NCI-H187 (cell line): ENCODE measurements around the gene HNRNPM.
A peak's percentile ranks its signal among the peaks of the same experiment; 100 is the strongest.
"Not testable (repeated sequence)": the region's sequence is repeated elsewhere in the genome, so short reads cannot be mapped to it uniquely, and the experiment has no call there.

ENCODE experiments used
- DNase-seq, 2 experiments: peaks; one replicate each; lab custom pipeline; 2025; lab: John Stamatoyannopoulos, UW

Gene HNRNPM

GRCh38 chr19:8513036-8513686 lies 68.4 kb downstream of the HNRNPM start:
- no peak for DNase-seq

DNA sequence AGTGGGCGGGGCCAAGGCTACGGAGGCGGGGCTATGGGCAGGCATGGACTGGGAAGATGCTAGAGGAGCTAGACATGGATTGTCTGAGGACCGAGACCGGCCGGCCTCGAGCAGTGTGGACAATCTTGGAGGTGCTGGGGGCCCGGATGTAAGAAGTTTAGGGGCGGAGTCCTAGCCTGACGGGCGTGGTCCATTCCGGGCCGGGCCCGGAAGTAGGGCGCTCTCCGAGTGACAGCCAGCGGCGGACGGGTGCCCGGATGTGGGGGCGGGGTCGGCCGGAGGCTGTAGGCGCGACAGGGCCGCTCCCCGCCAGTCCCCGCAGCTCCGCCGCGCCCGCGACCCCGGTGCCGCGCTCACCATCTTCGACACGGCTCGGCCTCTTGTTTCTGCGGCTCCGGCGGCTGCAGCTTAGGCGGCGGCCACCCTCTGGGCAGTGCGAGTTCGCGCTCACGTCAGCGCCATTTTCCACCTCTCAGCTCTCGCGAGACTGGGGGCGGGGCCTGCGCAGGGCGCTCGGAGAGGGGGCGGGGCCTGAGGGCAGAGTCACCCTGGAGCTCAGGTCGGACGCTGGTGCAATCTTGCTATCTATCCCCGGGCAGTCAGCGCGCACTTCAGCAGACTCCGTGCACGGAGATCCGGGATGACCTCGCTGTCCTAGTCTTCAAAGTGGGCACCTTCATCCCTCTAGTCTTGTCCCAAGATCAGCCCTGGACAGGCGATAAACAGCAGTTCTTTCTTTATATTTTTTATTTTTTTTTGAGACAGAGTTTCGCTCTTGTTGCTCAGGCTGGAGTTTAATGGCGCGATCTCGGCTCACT lies 69.1 kb downstream of the HNRNPM start, which contains the start of gene ZNF414:
Gene ZNF414 (minus strand): TSS at position 481 of the 818 bp plus-strand sequence. CDS start 121 bp downstream, at position 360.
- DNase-seq, result peak; percentile 84 to 90

- DNase-seq, result not testable (repeated sequence)
Measured at GRCh38 chr19:8514505-8515009, 69.8 kb downstream of the HNRNPM start.

GRCh38 chr19:8515317-8515716 lies 70.5 kb downstream of the HNRNPM start:
- no peak for DNase-seq

- no peak for DNase-seq
Measured at GRCh38 chr19:8517551-8518442, 73.0 kb downstream of the HNRNPM start.

GRCh38 chr19:8518536-8518935 lies 73.8 kb downstream of the HNRNPM start:
- DNase-seq, result no peak

DNA sequence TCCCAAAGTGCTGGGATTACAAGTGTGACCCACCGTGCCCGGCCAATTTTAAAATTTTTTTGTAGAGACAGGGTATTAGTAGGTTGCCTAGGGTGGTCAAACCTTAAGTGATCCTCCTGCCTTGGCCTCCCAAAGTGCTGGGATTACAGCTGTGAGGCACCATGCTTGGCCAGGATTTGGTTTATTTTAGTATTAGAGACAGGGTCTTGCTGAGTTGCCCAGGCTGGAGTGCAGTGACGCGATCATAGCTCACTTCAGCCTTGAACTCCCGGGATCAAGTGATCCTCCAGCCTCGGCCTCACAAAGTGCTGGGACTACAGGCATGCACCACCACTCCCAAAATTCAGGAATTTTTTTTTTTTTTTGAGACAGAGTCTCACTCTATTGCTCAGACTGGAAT lies 74.6 kb downstream of the HNRNPM start:
- no peak for DNase-seq

DNA sequence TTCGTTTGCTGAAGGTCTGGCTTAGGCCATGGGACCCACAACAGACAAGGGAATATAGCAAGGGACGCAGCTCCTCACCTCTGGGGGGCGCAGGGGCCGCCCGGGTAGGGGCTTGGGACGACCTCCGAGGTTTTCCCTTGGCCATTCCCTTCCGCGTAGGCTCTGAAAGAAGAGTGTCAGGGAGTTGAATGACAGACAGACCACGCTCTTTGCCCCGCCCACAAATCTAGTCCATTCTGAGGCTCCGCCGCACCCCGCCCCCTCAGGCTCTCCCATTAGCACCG lies 80.6 kb downstream of the HNRNPM start:
- no peak for DNase-seq

- DNase-seq, result peak in 1 of 2 experiments; percentile 11
Measured at GRCh38 chr19:8526345-8527091, 81.7 kb downstream of the HNRNPM start.

DNA sequence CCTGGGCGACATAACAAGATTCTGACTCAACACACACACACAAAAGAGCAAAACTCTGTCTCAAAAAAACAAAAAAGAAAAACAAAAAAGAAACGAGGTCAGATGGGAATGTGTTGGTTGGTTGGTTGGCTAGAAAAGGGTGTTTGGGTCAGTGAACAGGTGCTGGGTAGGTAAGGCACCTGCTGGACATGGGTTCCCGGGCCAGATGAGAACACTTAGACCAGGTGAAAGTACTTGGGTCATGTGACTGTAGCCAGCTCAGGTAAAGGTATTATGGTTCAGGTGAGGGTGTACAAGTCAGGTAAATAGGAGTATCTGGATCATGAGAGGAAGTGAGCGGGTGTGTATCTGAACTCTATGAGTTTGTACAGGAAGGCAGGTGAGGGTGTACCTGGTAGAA lies 83.7 kb downstream of the HNRNPM start:
- DNase-seq, result no peak

DNA sequence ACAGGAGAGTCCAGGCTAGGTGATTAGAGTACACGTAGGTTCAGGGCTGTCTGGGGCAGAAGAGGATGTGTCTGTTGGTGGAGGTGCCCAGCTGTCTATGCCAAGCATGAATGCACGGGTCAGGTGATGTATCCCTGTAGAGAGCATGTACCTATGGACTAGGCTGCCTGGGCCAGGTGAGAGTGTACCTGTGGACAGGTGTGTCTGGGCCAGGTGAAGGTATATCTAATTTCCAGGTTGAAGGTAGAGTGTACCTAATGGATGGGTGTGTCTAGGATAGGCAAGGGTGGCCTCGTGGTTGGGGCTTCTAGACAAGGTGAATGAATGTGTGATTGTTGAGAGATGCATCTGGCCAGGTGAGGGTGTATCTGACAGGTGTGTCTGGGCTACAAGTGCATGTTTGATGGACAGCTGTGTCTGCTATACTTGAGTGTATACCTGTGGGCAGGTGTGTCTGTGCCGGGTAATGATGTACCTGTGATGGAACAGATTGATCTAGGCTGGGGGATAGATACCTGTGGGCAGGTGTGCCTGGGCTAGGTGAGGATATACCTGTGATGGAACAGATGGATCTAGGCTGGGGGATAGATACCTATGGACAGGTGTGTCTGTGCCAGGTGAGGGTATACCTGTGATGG lies 84.7 kb downstream of the HNRNPM start:
- DNase-seq, result no peak

- no peak for DNase-seq
Measured at GRCh38 chr19:8530061-8530679, 85.4 kb downstream of the HNRNPM start.

DNA sequence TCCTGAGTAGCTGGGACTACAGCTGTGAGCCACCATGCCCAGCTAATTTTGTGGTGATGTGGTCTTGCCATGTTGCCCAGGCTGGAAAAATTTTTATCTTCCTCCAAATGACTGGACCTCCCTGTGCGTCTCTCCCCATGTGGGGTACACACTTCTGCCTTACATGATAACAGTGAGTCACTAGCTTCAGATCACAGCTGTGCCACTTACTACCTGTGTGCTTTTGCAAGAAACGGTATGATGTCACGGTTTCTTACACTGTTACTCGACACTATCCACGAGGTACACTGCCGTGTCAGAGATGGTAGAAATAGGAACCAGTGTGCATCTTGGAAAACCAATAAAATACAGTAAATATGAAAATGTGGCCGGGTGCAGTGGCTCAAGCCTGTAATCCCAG lies 86.7 kb downstream of the HNRNPM start:
- no peak for DNase-seq

GRCh38 chr19:8532225-8532624 lies 87.5 kb downstream of the HNRNPM start:
- no peak for DNase-seq

- no peak for DNase-seq
Measured at GRCh38 chr19:8536282-8536681, 91.5 kb downstream of the HNRNPM start.

- DNase-seq, result no peak
Measured at GRCh38 chr19:8537099-8537498, 92.3 kb downstream of the HNRNPM start.
